Measurements from ENCODE around the gene EIF4E1B. TPM values are rescaled to one million over a fixed set of nuclear protein-coding genes. Genes with fewer than 3 reads are reported as not detected.

Gene EIF4E1B
- total RNA-seq, 1 donor from 2014 or later, result not detected

DNA sequence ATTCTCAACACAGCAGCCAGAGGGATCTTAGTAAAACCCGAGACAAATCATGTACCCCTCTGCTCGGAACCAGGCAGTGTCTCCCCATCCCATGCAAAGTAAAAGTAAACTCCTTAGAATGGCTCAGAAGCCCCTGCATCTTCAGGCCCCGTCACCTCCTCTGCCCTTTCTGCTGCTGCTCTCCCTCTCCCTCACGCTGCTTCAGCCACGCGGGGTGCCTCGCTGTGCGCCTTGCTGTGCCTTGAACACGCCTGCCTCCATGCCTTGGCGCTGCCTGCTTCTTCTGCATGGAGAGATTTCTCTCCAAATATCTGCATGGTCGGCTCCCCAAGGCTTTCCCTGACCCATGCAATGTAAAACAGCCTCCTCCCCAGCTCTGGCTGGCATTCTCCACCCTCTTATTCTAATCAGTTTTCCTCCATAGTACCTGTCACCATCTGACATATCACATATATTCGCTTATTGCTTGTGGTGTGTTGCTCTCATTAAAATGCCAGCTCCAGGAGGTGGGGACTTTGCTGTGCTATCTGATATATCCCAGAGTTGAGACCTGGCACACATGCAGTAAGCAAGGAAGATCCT lies 28.5 kb upstream of the EIF4E1B start:
- no peaks in the 10 kb centered on the region for H3K36me3 ChIP-seq
- H3K27ac ChIP-seq, result no peak overlapping the region
- H3K4me1 ChIP-seq, result no peaks in the 10 kb centered on the region
- DNase-seq (no peak), ATAC-seq (no peak)
- no peaks in the 10 kb centered on the region for H3K9me3 ChIP-seq
- TF ChIP-seq, protein P1, sequence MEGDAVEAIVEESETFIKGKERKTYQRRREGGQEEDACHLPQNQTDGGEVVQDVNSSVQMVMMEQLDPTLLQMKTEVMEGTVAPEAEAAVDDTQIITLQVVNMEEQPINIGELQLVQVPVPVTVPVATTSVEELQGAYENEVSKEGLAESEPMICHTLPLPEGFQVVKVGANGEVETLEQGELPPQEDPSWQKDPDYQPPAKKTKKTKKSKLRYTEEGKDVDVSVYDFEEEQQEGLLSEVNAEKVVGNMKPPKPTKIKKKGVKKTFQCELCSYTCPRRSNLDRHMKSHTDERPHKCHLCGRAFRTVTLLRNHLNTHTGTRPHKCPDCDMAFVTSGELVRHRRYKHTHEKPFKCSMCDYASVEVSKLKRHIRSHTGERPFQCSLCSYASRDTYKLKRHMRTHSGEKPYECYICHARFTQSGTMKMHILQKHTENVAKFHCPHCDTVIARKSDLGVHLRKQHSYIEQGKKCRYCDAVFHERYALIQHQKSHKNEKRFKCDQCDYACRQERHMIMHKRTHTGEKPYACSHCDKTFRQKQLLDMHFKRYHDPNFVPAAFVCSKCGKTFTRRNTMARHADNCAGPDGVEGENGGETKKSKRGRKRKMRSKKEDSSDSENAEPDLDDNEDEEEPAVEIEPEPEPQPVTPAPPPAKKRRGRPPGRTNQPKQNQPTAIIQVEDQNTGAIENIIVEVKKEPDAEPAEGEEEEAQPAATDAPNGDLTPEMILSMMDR (IDR thresholded peaks at IDR 0.05), result no peak
- H3K4me3 ChIP-seq, result no peak overlapping the region
- peaks cover 14% of the 10 kb centered on the region for H3K27me3 ChIP-seq
- intact Hi-C loops (cut with DNase I), result no loop called here

DNA sequence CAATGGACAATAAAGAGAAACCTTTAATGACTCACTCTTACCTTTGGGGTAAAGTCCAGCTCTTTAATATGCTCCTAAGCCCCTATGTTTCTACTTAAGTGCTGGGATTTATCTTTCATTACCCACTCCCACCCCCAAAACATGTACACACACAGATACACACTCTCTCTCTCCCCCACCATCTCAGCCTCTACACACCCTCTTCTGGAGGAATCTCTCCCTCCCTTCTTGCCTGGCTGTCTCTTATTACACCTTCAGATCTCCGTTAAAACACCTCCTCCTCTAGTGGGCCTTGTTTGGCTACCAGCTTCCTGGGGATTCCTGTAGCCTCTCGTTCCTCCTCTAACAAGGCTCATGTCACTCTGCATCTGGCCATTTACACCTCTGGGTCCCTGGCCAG lies 27.4 kb upstream of the EIF4E1B start:
- Histone ChIP-seq H3K9me3 (no peaks in the 10 kb centered on the region), H3K27me3 (peaks cover 7% of the 10 kb centered on the region), H3K4me1 (no peaks in the 10 kb centered on the region), H3K27ac (no peak overlapping the region), H3K36me3 (no peaks in the 10 kb centered on the region), H3K4me3 (no peak overlapping the region)
- intact Hi-C loops (cut with DNase I), result no loop called here
- ATAC-seq, result no peak
- DNase-seq, result no peak
- TF ChIP-seq, protein P1 (IDR thresholded peaks at IDR 0.05), result no peak

DNA sequence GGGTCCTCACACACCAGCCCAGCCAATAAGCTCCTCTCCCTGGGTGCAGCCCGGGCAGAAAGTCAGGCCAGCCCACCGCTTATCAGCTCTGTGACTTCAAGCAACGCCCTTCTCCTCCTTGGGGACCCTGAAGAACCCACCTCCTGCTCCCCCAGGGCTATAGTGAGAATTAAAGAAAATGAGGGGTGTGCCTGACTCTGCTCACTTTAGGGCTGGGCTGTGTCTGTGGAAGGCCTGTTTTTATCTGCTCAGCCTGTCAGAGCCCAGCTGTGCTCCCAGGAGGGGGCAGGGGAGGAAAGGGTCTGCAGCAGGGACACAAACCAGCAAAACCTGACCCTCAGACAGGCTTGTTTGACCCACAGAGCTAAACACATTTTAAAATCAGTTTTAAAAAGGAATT lies 24.4 kb upstream of the EIF4E1B start:
- intact Hi-C loops (cut with DNase I), result no loop called here
- ATAC-seq, result no peak
- Histone ChIP-seq H3K9me3 (no peaks in the 10 kb centered on the region), H3K4me3 (no peak overlapping the region), H3K27ac (no peak overlapping the region), H3K4me1 (peaks cover 7% of the 10 kb centered on the region), H3K27me3 (no peaks in the 10 kb centered on the region), H3K36me3 (no peaks in the 10 kb centered on the region)
- DNase-seq, result no peak
- TF ChIP-seq, protein P1 (IDR thresholded peaks at IDR 0.05), result no peak

DNA sequence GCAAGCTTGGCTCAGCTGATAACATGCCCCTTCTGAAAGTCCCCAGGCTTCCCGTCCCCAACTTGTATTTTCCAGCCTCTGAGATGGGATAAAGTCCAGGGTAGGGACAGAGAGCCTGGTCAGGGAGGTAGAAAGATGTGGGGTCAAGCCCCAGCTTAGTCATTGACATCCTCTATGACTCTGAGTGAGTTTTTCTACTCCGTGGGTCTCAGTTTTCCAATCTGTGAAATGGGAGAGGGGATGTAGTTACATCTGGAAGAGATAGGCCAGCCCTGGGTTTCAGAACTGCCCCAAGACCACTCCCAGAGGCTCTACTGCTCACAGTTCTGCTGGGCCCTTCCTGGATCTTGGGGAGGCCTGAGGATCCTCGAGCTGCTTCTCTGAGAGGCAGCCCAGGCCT lies 23.6 kb upstream of the EIF4E1B start:
- ATAC-seq (no peak), DNase-seq (no peak)
- Histone ChIP-seq H3K9me3 (no peaks in the 10 kb centered on the region), H3K36me3 (no peaks in the 10 kb centered on the region), H3K4me3 (no peak overlapping the region), H3K27ac (no peak overlapping the region), H3K27me3 (no peaks in the 10 kb centered on the region), H3K4me1 (peaks cover 7% of the 10 kb centered on the region)
- intact Hi-C loops (cut with DNase I), result no loop called here
- TF ChIP-seq, protein P1 (IDR thresholded peaks at IDR 0.05), result no peak

DNA sequence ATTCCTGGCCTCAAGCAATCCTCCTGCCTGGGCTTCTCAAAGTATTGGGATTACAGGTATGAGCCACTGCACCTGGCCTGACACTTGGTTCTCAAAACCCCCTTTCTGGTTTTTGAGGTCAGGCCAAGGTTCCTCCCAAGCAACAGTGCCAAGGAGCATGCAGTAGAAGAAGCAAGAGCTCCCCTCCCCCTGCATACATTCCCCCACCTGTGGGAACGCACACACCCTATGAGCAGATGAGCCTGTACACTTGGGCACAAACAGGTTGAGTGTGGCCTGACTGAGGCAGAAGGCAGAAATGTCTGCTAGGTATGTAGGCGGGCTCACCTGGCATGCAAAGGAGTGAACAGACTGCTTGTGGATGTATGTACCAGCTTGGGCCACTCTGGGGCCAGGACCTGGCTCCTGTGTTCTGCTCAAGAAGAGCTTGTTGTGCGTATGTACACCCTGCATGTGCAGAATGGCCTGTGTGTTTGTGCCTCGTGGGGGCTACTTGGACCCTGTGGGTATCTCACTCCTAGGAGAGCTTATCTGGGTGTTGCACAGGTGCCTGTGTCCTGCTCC lies 22.3 kb upstream of the EIF4E1B start:
- TF ChIP-seq, protein P1 (IDR thresholded peaks at IDR 0.05), result no peak
- Histone ChIP-seq H3K27ac (no peak overlapping the region), H3K27me3 (no peaks in the 10 kb centered on the region), H3K4me1 (peaks cover 7% of the 10 kb centered on the region), H3K4me3 (no peak overlapping the region), H3K9me3 (no peaks in the 10 kb centered on the region), H3K36me3 (no peaks in the 10 kb centered on the region)
- no peak for ATAC-seq
- no peak for DNase-seq
- intact Hi-C loops (cut with DNase I), result no loop called here

Measured in upper lobe of right lung (tissue), 1 donor.